ENCODE measurements around the gene PLPP7.
"Not testable (repeated sequence)": the region's sequence is repeated elsewhere in the genome, so short reads cannot be mapped to it uniquely, and the experiment has no call there.

PLPP7 gene

DNA sequence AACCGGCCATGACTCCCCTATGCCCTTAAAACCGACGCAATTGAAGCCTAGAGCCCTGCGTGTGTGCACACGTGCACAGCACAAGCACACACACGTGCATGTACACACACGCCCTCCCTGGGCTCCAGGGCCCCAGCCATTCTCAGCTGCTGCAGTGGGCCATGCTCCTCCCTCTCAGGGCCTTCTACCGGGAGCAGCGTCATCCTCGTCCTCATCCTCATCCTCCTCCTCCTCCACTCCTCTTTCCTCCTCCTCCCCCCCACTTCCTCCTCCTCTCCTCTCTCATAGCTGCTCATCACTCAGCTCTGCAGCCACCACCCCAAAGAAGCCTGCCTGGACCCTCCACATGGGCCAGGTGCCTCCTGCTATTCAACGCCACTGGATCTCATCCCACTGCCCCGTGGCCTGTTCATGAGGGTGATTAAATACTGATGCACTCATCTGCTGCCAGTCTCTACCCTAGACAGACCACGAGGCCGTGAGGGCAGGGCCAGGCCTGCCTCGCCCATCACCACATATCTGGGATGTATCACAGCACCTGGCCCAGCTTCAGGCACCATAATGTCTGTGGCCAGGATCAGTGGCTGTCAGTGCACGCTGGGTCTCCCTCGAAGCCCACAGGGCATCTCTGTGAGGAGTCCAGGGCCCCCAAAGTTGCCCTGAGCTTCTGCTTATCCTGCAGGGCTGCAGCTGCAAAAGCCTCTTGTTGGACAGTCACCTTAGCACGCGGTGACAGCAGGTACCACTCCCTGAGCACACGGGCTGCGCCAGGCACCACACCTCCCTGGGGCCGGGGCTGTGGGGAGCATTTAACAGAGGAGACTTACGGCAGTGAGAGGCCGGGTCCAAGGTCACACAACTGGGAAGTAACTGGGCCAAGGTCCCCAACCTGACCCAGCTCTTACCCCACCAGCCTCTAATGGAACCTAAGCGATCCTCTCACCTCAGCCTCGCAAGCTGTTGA is 23.0 kb upstream of the PLPP7 start:
- FAIRE-seq = no peak
- DNase-seq (ENCODE audit: insufficient read length, low spot score) = no peak

DNA sequence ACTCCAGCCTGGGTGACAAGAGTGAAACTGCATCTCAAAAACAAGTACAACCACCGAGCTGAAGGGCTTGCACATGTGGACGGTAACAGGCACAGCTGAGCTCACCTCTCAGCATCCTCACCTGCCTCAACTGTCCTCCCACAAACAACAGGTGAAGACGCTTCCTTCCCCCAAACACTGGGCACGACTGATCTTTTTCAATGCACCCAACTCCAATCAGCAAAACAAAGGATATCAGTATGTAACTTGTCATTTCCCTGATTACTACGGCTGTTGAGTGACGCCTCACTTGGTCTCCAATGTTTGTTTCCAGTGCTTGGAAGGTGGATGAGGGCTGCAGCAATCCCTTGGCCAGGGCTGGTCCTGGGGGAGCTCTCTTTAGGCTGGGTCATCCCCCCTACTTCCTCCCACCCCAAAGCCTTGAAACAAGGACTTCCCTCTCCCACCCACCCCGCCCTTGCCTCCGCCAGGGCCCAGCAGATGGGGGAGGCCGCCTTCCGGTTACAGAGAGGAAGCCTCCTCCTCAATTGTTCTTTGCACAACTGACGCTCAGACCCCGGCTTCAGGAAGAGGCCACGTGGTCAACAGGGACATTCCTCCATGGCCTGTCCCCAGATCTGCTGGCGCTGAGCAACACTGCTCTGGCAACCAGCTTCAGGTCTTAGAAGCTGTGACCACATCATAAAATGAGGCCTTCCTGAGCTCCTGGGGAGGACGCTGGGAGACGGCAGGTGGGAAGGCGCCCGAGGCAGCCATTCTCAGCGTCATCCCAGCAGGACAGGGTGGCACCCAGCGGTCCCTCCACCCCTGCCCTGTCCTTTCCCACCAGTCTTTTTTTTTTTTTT is 19.1 kb upstream of the PLPP7 start:
- DNase-seq (ENCODE audit: insufficient read length, low spot score) (no peak), FAIRE-seq (no peak)

DNA sequence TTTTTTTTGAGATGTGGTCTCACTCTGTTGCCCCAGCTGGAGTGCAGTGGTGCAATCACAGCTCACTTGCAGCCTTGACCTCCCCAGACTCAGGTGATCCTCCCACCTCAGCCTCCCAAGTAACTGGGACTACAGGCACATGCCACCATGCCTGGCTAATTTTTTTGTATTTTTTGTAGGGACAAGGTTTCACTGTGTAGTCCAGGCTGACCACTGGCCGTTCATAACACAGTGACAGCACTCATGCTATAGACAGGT is 18.6 kb upstream of the PLPP7 start:
- FAIRE-seq; DNase-seq (ENCODE audit: insufficient read length, low spot score): not testable (repeated sequence)

DNA sequence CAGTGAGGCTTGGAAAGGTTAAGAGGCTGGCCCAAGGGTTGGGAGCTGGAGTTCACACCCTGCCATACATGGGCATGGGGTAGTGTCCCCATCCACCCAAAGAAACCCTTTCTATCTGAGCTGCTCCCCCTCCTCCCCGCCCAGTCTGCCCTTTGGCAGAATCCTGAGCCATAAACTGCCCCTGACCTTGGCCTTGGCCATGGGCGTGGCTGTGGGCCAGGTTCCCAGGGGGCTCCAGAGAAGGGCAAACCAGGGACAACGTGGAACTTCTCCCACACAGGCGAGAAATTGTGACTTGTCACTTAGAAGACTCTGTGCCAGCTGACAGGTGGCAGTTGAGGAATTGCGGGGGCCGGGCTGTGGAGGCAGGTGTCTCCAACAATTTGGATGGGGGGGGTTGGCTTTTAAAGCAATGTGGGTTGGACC is 18.0 kb upstream of the PLPP7 start:
- no peak for FAIRE-seq
- DNase-seq (ENCODE audit: insufficient read length, low spot score) = no peak

DNA sequence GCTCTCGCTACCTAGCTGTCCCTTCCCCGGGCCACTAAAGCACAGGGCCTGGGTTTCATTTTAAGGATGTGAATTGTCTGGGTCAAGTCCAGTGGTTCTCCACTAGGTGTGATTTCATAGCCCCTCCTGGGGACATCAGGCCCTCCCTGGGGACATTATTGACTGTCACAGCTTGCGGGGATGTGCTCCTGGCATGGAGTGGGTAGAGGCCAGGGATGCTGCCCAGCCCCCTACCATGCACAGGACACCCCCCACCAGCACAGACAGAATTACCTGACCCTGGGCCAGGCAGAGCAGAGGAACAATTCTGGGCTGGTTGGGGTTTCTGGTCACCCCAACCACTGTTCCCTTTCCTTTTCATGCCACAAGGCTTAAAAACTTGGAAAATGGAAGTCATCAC is 17.3 kb upstream of the PLPP7 start:
- peak; percentile 14 for FAIRE-seq

DNA sequence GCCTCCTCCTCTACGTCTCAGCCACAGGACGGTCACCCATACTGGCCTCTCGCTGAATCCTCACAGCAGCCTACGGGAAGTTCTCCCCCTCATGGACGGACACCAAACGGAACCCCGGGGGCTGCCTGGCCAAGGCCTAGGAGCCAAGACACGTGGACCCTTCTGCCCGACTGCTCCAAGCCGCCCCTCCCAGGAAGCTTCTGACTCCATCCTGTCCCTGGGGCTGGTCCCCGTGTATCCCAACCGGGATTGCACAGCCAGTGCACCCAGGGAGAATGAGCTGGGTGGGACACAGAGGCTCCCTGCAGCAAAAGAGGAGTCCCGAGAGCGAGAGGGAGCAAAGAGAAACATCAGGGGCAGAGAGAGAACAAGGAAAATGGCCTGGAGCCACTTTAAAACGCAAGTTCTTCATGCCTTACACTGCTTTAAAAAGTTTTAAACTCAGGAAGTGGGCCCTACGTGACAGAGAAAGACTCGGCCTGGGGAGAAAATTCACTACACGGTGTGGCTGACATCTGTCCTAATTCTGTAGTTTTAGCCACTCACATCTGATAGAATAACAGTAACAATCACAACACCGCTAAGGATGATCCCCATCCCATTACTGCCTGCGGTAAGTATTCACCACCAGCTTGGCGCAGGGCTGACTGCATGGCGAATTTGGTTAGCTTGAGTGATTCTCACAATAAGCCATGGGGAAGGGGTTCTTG is 16.2 kb upstream of the PLPP7 start:
- DNase-seq (ENCODE audit: insufficient read length, low spot score) = no peak
- FAIRE-seq = peak; percentile 79

More for the DNA sequence above, 17.3 kb upstream of the PLPP7 start:
- no peak for DNase-seq (ENCODE audit: insufficient read length, low spot score)

DNA sequence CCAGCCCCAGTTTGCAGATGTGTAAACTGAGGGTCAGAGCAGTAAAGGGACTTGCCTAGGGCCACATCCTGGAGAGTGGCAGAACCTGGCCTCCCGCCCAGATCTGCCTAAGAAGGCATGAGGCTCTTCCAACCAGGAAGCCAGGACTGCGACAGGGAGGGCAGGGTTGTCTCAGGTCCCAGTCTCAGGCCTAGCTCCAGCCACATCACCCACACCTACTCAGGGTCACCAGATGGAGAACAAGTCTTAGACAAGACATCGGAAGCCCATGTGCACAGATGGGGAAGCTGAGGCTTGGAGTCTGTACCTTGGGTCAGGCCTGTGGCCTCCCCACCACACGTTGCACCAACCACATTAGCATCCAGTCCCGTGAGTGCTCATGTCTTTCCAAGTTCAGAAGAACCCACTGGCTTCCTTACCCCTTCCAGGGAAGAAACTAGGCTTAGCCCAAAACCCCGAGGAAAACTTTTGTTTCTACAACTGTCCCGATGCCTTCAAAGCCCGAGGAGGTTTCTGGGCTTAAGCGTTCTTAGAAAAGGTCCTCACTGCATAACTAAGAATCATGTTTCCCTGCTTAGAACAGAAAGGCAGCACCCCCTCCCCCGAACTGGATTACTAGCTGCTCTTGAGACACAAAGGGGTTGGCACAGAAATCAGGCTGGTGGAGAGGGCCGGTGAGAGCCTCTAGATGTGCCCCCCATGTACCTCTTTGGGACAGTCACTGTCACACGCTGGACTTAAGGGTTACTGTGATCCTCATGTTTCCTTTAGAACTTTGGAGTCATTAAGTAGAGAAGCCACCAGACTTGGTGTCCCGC is 15.5 kb upstream of the PLPP7 start:
- DNase-seq (ENCODE audit: insufficient read length, low spot score) (no peak), FAIRE-seq (peak; percentile 78)

DNA sequence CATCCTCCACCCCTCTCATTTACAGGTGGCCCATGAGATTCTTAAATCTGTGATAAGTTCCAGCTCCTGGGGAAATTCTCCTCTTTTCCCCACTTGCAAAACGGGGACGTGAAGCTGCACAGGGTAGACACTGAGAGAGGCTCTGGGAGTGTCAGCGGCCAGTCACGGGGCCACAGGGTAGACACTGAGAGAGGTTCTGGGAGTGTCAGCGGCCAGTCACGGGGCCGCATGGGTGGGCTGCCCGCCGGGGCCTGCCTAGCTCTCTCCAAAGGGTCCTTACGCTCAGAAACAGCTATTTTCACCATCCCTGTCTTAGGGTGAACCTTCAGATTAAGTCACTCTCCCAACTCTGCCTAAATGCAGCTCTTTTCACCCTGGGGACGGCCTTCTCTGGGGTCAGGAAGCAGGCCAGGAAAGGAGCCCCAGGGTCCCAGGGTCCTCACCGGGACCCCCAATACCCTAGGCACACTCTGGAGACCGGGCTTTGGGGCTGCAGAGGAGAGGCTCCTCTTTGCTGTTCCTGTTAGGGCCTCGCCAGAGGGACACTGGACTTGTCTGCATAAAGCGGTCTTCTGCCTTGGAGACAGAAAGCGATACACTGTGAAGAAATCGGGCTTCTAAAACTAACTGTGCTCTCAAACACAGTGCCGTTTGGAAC is 14.7 kb upstream of the PLPP7 start:
- FAIRE-seq (peak; percentile 75), DNase-seq (ENCODE audit: insufficient read length, low spot score) (no peak)

DNA sequence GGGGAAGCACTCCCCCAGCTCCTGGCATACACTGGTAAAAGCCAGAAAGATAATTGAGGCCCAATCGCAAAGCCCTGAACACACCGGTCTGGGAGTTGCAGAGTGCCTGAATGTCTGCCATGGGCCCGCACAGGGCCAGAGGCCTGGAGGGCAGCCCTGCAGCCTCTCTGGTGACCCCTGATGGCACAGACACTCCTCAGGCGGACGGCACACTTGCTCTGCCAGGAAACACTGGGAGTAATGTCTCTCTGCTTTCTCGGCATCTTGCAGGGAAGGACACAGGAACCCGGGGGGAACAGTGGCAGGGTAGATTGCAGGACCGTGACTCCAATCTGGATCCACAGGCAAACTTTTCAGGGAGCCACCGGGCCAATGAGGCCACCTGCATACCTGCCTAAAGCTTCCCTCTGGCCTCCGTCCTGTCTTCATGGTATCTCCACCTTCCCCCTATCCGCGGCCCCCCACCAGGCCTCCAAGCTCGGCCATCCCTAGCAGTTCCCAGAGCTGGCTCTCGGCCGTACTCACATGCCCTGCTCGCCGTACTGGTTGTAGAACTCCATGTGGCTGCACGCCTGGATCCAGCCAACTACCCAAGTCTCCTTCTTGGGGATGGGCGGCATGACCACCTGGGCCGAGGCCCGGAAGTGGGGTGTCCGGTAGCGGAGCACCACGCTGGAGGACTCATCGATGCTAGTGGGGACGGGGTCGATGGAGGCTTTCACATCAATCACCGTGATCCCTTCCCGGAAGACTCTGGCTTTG is 14.0 kb upstream of the PLPP7 start:
- DNase-seq (ENCODE audit: insufficient read length, low spot score) (no peak), FAIRE-seq (peak; percentile 93)

DNA sequence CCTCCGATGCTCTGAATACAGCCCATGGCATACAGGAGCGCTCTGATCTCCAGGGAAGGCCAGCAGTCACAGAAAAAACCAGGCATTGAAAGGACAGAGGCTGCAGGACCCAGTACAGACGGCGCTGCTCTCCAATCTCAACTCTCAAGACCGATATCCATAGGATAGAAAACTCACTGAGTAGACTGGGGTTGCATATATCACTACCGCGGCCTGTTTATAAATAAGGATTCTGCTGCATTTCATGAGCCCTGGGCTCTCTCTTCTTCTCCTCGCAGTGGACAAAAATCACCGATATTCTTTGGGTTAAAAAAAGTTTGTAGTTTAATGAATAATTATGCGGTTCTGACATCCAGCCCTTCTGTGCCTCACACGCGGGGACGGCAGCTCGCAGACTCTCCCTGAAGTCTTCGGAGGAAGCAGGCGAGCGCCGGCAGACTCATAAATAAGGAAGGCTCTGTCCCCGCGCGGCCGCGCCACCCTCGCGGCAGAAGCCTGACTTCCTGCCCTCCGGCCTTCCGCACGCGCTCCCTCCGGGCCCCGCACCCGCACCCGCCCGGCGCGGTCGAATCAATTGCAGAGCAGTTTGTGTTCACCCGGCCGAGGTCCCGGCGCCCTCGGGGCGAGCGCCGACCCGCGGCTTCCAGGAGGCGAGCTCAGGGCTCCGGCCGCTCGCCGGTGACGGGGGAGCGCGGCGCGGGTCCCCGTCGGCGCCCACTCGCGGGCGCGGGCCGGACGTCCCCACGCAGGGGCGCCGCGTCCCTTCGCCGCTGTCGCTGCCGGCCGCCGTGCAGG is 13.2 kb upstream of the PLPP7 start, which contains the start of gene FAM78A:
FAM78A (minus strand) TSS at position 417 of the 795 bp plus-strand sequence; CDS start at position 86, 331 bp downstream.
- DNase-seq (ENCODE audit: insufficient read length, low spot score) = no peak

DNA sequence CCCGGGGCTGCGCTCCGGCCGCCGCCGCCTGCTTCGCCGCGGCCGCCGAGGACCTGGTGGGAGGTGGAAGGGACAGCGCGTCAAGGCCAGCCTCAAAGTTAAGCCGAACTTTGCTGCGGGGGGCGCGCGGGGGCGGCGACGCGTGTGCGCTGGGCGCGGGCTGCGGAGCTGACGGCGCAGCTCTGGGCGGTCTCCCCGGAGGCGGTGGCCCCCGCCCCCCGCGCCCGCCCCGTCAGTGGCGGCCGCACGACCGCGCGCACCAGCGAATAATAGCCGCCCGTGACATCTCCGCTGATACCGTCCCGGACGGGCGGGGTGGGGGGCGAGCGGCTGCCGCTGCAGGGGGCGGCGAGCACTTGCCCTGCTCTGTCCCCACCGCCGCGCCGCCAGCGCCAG is 12.6 kb upstream of the PLPP7 start:
- FAIRE-seq = no peak
- no peak for DNase-seq (ENCODE audit: insufficient read length, low spot score)

More for the DNA sequence above, 13.2 kb upstream of the PLPP7 start, which contains the start of gene FAM78A:
- no peak for FAIRE-seq

DNA sequence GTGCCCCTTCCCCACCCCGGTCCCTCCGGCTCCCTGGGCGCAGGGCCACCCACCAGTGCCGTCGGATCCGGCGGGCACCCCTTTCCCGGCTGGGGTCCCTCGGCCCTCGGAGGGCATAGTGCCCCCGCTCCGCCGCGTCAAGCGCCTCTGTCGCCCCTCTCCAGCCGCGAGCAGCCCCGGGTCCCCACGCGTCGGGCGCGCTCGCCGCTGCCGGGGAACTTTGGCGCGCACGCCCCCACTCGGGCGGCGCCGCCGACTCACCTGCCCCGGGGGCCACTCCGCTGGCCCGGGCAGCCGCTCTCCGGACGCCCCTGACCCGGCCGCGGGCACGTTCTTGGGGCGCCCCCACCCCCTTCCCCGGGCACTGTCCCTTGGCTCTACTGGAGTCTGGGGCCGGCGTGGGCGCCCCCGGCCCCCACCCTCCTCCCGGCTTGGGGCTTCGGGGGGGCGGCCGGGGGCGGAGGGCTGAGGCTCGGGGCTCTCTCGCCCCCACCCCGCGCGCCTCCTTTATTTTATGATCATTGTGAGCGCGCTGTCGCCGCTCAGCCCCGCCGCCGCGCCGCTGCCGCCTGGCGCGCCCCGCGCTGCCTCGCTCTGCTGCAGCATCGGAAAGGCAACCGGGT is 12.1 kb upstream of the PLPP7 start:
- FAIRE-seq (no peak), DNase-seq (ENCODE audit: insufficient read length, low spot score) (no peak)

DNA sequence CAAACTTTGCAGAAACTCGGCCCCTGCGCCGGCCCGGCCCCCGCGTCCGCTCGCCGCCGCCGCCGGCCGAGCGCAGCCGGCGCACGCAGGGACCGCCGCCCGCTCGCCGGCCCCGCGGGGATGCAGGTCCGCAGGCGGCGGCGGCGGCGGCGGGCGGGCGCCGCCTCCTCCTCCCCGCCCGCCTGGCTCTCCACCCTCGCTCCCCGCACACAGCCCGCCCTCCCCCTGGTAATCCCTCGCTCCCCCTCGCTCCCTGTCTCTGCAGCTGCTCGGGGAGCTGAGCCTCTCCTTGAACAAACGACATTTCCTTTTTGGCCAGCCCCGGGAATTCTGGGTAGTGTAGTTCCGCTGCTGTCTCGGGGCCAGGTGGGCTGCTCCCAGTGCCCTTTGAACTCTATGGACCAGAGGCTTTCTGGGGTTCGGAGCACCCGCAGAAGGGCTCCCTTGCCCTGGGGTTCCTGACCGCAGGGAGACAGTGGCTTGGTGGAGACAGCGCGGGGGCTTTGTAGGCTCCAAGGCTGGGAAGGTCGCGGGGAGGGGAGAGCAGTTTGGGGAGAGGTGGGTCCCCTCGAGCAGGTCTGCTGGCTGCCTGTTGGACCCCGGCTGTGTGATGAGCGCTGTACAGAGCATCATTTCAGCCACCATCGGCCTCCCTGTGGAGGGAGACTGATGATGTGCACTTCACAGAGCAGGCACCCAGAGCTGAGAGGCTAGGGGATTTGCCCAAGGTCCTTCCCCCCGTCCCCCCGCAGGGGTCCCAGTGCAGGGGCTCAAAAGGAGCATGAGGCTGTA is 11.4 kb upstream of the PLPP7 start:
- DNase-seq (ENCODE audit: insufficient read length, low spot score) = peak; percentile 97
- FAIRE-seq = peak; percentile 91

DNA sequence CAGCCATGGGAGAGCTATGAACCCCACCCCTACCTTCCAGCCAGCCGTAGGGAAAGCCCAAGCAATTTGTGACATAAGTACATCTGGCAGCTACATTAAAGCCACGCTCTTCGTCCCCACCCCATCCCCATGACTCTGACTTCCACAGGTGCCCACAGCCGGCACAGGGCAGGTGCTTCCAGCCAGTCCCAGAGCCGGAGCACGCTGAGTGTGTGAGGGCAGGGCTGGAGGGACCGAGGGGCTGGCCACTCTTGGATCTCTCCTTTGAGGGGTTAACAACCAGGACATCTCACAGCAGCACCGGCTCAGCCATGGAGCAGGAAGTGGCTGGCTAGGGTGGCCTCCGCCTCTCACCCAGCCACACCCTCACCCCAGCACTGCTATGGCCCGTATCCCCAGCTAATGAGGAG is 10.8 kb upstream of the PLPP7 start:
- FAIRE-seq (no peak), DNase-seq (ENCODE audit: insufficient read length, low spot score) (no peak)

DNA sequence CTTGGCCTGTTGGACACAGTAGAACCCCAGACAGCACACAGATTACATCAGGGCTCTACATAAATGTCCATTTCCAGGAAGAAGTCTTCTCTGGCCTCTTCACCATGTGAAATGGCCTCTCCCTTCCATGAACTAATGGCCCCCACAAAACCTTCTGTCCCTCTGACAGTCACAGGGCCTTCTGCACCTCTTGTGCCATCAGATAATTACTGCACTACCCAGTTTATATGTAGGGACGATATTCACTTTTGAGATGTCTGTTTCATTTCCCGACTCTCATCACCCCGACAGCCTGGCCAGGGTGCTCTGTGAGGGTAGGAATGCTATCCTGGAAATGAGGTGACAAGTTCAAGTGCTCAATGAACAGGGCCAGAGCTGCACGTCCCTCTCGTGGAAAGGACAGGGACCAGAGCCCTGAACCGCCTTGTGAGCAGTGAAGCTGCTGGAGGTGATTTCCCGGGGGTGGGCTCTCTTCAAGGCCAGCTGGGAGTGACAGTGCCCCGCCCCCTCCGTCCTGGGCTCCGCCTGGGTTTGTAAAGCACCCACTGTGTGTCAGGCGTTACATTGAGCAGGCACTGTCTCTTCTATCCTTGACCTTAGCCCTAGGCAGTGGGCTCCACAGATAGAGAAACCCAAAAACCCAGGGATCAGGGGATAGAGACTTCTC is 10.2 kb upstream of the PLPP7 start:
- DNase-seq (ENCODE audit: insufficient read length, low spot score) (no peak), FAIRE-seq (no peak)

DNA sequence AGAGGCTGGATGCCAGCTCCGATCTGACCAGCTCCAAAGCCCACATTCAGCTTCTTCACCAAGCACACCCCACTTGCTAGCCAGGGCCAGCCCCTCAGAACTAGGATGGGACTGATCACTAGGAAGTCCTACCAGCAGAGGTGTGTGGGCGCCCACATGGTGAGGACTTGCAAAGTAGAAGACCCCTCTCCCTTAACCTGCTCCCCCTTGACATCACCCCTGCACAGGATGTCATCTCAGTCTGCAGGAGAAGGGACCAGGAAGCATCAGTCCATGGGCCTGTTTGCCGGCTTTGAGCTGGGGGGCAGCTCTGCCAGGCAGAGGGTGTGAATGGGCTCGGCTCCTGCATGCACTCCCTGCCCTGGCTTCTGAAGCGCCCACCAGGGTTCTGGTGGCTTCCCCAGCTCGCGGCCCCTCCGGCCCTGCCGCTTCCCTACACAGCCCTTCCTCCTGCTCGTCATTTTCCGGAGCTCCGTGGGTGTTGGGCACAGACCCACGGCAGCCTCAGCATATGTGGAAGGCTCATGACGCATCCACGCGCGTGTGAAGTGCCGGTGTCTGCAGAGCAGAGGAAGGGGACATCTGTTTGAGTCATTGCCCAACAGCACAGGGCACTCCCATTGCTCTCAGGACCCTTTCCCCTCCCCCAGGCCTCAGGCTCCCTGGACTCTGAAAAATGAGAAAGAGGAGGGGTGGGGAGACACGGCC is 9.5 kb upstream of the PLPP7 start:
- DNase-seq (ENCODE audit: insufficient read length, low spot score) (no peak), FAIRE-seq (no peak)
